ENCODE data around the gene IL2RA. TPM values are rescaled to one million over a fixed set of nuclear protein-coding genes. Genes with fewer than 3 reads are reported as not detected.

The IL2RA gene
- total RNA-seq, 1 donor from 2014 or later: 4.3 TPM

DNA sequence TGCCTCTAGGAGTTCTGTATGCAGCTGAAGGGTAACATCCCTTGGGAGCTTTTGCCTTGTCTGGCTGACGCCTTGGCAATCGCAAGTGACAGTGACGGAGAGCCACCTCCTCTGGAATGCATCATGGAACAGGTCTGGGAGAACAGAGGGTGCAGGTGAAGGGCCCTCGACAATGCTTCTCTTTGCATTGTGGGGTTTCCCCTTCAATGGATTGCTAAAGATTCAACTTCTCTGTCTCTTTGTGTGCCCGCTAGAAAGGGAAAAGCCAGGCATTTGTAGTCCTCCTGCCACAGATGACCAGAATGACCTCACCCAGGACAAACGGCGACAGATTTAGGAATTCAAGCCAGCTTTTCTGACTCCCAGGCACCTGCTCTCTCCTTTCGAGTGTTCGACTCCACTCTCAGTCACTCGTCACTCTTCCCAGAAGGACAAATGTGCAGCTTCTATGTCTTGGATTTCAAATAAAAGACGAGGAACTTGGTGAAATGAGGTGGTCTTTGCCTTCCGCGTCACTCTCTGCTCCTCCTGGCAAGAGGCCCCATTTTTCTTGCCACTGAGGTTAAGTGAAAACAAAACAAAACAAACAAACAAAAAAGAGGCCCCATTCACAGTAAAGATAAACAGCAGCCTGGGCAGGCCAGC lies 26.1 kb downstream of the IL2RA start:
- Histone ChIP-seq H3K27me3 (no peaks in the 10 kb centered on the region), H3K9me3 (no peaks in the 10 kb centered on the region), H3K36me3 (no peaks in the 10 kb centered on the region), H3K27ac (no peak overlapping the region), H3K4me3 (no peak overlapping the region), H3K4me1 (no peaks in the 10 kb centered on the region)
- TF ChIP-seq, protein P1, sequence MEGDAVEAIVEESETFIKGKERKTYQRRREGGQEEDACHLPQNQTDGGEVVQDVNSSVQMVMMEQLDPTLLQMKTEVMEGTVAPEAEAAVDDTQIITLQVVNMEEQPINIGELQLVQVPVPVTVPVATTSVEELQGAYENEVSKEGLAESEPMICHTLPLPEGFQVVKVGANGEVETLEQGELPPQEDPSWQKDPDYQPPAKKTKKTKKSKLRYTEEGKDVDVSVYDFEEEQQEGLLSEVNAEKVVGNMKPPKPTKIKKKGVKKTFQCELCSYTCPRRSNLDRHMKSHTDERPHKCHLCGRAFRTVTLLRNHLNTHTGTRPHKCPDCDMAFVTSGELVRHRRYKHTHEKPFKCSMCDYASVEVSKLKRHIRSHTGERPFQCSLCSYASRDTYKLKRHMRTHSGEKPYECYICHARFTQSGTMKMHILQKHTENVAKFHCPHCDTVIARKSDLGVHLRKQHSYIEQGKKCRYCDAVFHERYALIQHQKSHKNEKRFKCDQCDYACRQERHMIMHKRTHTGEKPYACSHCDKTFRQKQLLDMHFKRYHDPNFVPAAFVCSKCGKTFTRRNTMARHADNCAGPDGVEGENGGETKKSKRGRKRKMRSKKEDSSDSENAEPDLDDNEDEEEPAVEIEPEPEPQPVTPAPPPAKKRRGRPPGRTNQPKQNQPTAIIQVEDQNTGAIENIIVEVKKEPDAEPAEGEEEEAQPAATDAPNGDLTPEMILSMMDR (IDR thresholded peaks at IDR 0.05): no peak
- DNase-seq: no peak
- ATAC-seq: no peak
- intact Hi-C loops (cut with DNase I): no loop called here

DNA sequence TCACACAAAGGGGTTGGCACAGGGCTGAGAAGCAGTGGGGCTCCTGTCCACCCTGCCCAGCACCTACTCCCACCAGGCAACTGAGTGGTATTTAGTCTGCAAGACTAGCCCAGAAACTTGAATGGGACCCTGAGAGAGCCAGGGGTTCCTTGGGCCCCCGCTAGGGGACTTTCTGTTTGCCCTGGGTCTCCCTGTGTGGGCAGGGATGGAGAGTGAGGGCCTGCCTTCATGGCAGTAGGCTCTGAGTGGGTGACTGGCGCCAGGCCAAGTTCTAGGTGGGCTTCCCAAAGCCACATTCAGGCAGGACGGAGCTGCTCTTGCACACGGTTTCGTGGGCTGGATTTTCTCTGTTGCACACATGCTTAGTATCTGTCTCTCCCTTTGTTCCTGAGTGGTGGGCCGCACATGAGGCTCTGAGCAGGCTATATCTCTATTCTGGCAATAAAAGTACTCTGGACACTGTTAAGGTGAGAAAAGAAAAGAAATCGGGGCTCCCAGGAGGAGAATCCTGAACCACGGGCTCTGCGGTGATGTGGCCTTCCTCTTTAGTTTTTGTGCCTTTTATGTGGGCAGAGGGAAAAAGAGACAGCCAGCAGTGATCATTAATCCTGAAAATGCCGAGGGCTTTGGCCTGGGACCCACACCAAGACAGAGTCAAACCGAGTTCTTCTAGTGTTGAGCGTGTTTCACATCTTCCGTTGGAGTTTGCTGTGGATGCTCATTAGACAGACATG lies 26.9 kb downstream of the IL2RA start:
- H3K27me3 ChIP-seq: no peaks in the 10 kb centered on the region
- H3K9me3 ChIP-seq: no peaks in the 10 kb centered on the region
- H3K27ac ChIP-seq: no peak overlapping the region
- intact Hi-C loops (cut with DNase I): no loop called here
- H3K4me3 ChIP-seq: no peak overlapping the region
- TF ChIP-seq, protein P1 (IDR thresholded peaks at IDR 0.05): no peak
- DNase-seq: no peak
- no peaks in the 10 kb centered on the region for H3K36me3 ChIP-seq
- ATAC-seq: no peak
- no peaks in the 10 kb centered on the region for H3K4me1 ChIP-seq

DNA sequence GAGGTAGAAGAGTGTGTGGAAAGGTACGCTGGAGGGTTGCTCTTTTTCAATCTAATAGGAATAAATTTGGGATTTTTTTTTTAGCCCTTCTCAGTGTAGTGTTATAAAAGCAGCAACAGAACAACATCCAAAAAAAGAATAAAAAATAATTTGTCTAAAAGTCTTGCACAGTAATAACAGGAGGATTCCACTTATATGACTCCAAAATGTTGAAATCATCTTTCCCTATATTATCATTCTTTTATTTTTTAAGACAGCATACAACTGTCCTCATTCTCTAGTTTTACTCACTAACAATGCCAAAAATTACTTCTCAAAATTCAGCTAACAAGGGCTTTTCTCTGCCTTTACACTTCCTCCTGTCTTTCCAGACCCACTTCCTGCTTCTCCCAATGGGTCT lies 27.8 kb downstream of the IL2RA start:
- H3K27ac ChIP-seq: no peak overlapping the region
- TF ChIP-seq, protein P1 (IDR thresholded peaks at IDR 0.05): no peak

DNA sequence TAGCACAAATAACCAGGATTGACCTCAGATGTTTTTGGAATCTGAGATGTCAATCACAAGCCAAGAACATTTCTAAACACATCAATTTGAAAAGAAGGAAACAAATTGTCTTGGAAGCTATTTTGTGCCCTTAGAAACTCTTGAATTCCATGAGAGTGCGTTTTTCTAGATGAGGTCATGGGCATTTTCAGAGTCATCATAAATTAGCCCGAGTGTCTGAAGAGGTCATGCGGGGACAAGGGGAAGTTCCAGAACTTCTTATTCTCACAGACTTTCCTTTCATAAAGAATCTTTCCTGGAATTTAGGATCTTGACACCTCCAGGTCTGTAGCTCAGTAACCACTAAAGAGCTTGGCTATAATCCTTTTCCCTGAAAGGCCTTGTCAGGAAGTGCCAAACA lies 28.2 kb downstream of the IL2RA start:
- no peak for DNase-seq
- H3K27me3 ChIP-seq: no peaks in the 10 kb centered on the region
- no peaks in the 10 kb centered on the region for H3K4me1 ChIP-seq
- no peak overlapping the region for H3K4me3 ChIP-seq
- intact Hi-C loops (cut with DNase I): no loop called here
- TF ChIP-seq, protein P1 (IDR thresholded peaks at IDR 0.05): no peak
- H3K36me3 ChIP-seq: no peaks in the 10 kb centered on the region
- peak; percentile 76 for ATAC-seq
- no peak overlapping the region for H3K27ac ChIP-seq
- H3K9me3 ChIP-seq: no peaks in the 10 kb centered on the region

More for the DNA sequence above, 27.8 kb downstream of the IL2RA start:
- no peaks in the 10 kb centered on the region for H3K27me3 ChIP-seq
- H3K9me3 ChIP-seq: no peaks in the 10 kb centered on the region
- H3K36me3 ChIP-seq: no peaks in the 10 kb centered on the region
- intact Hi-C loops (cut with DNase I): no loop called here
- H3K4me1 ChIP-seq: no peaks in the 10 kb centered on the region
- DNase-seq: no peak
- no peak for ATAC-seq
- H3K4me3 ChIP-seq: no peak overlapping the region

DNA sequence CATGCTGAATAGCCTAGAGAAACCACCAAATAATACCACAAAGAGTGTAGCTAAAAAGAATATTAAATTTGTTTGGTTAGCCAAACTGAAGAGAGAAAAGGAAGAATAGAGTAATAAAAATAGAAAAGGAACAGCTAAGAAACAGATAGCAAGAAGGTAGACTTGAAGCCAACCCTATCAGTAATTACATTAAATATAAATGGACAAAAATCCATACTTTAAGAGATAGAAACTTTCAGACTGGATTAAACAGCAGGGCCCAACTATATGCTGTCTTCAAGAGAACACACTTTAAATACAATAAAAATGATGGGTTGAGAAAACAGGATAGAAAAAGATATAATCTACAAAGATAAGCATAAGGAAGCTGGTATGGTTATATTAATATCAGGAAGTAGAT lies 31.2 kb downstream of the IL2RA start:
- Histone ChIP-seq H3K36me3 (no peaks in the 10 kb centered on the region), H3K27me3 (no peaks in the 10 kb centered on the region), H3K9me3 (no peaks in the 10 kb centered on the region), H3K4me1 (no peaks in the 10 kb centered on the region), H3K4me3 (no peak overlapping the region), H3K27ac (no peak overlapping the region)
- intact Hi-C loops (cut with DNase I): no loop called here
- no peak for DNase-seq
- no peak for ATAC-seq
- TF ChIP-seq, protein P1 (IDR thresholded peaks at IDR 0.05): no peak

Measured in upper lobe of right lung (tissue), 1 donor.